Mammary epithelial cell (primary cell): Measurements from ENCODE around the gene FAM107B.

Experiments
- CTCF ChIP-seq, 2 donors: IDR thresholded peaks in 1 of 2; conservative IDR thresholded peaks in 1 of 2; 2 replicates each; pipeline ENCODE4 v1.5.1; 2011 to 2012; ENCODE audit warnings: inconsistent platforms in 2 of 2, low read length in 2 of 2, mild to moderate bottlenecking in 2 of 2, control low read depth in 1 of 2, low read depth in 1 of 2; ENCODE audit not compliant: insufficient read depth in 1 of 2; ENCODE audit errors: extremely low read depth in 1 of 2
- EZH2 ChIP-seq: IDR thresholded peaks from 2 replicates; pipeline ENCODE4 v1.6.1; 2012; ENCODE audit warnings: low read length, inconsistent platforms, borderline replicate concordance

DNA sequence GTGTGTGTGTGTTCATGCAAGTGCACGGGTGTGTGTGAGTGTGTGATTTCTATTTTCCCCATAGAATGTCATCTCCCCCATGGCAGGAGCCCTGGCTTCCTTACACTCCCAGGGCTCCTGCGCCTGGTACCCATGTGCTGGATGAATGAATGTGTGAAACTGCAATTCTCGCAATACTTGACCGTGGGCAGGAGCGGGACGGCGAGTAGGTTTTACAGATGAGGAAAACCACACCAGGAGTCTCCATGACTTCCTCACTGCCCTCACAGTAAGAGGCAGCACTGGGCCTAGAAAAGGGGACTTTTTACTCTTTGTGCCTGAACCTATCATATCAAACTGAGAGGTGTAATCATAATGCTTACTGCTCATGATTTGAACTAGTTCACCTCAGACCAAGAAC lies 276.4 kb downstream of the FAM107B start:
- TF ChIP-seq CTCF (conservative IDR thresholded peaks at IDR 0.05 in 1 of 2, IDR thresholded peaks at IDR 0.05 in 1 of 2; ENCODE audit: extremely low read depth in 1 of 2, insufficient read depth in 1 of 2, low read depth in 1 of 2, low read length in 2 of 2) (no peak), EZH2 (no peak)
